Esophagus squamous epithelium (tissue), 4 donors: ENCODE data around the gene CNTN4.

Experiments
- CTCF ChIP-seq, 6 experiments: fragments of 450-650 bp in 4 of 6; fragments of 200-600 bp in 2 of 6; sonication (generic) in 2 of 6; IDR thresholded peaks; one replicate each; pipeline ENCODE4 v1.5.1; 2016 to 2019; ENCODE audit warnings: antibody characterized with exemption in 6 of 6, mild to moderate bottlenecking in 4 of 6, moderate library complexity in 4 of 6
- POLR2A ChIP-seq, 4 donors: fragments of 450-650 bp; IDR thresholded peaks; one replicate each; pipeline ENCODE4 v1.6.1; 2017; ENCODE audit warnings: antibody characterized with exemption in 4 of 4, mild to moderate bottlenecking in 4 of 4, moderate library complexity in 3 of 4

DNA sequence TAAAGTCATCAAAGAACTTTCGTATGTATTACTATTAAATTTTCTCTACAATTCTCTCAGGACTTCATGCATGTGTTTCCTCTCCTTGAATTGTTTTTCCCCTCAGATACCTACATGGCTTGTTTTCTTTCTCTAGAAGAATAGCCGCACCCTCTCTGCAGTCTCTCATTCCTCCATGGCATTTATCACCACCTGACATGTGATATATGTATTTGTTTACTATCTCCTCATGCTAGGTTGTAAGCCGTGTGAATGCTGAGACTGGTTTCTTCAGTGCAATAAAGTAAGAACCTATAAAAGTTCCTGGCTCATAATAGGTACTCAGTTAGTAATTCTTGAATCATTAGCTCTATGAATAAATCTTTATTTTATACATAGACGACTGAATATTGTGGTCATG lies 149.2 kb downstream of the CNTN4 start:
- no peak for TF ChIP-seq POLR2A (IDR thresholded peaks at IDR 0.05)
- TF ChIP-seq CTCF (IDR thresholded peaks at IDR 0.05), result no peak
